ENCODE measurements around the gene UNC13B. TPM values are rescaled to one million over a fixed set of nuclear protein-coding genes. Genes with fewer than 3 reads are reported as not detected.

The UNC13B gene
- total and polyA plus RNA-seq, 2 of the 8 experiments (the other 6 are each of a cell fraction or from before 2014, with no cell fraction given): 23.1 to 51.7 TPM

GRCh38 chr9:35168963-35169362, 7.2 kb downstream of the UNC13B start:
- Histone ChIP-seq H3K79me2 (ENCODE audit: control insufficient read depth in 1 of 2, insufficient read depth in 2 of 2, low read length in 2 of 2) (peaks cover 0 to 17% of the 10 kb centered on the region in 2 experiments; a peak in 2 of 4 replicates), H3K4ac (replicated peaks; ENCODE audit: insufficient read length, low read depth, low read length) (no peak overlapping the region), H2BK20ac (ENCODE audit: low read length) (no peak overlapping the region), H2BK120ac (replicated peaks; ENCODE audit: low read depth, low read length) (no peak overlapping the region), H3K4me1 (replicated peaks in 1 of 4; ENCODE audit: control insufficient read depth in 3 of 4, insufficient read depth in 4 of 4, low read length in 3 of 4) (no peaks in the 10 kb centered on the region), H4K20me1 (replicated peaks in 1 of 2; ENCODE audit: control insufficient read depth in 1 of 2, insufficient read depth in 2 of 2, low read length in 2 of 2) (peaks cover 0 to 1% of the 10 kb centered on the region in 2 experiments), H3K56ac (replicated peaks; ENCODE audit: insufficient read length, low read depth, low read length) (no peak overlapping the region), H4K91ac (replicated peaks; ENCODE audit: insufficient read length, low read length) (no peak overlapping the region), H3K9ac (replicated peaks in 1 of 4; ENCODE audit: extremely low read depth in 1 of 4, low read depth in 3 of 4, low read length in 3 of 4) (no peak overlapping the region), H4K5ac (ENCODE audit: insufficient read length, low read depth, low read length) (no peak overlapping the region), H3K4me3 (ENCODE audit: extremely low read depth in 1 of 4, insufficient read depth in 2 of 4, low read depth in 3 of 4, low read length in 4 of 4) (no peak overlapping the region), H4K8ac (ENCODE audit: extremely low read depth, insufficient read depth, low read length) (no peak overlapping the region), H3K79me1 (ENCODE audit: low read depth, low read length) (no peaks in the 10 kb centered on the region), H2AK5ac (ENCODE audit: low read depth, low read length) (no peak overlapping the region), H3K27ac (ENCODE audit: low read depth, low read length) (no peak overlapping the region), H3K4me2 (ENCODE audit: insufficient read depth in 1 of 2, low read depth in 2 of 2, low read length in 2 of 2) (no peak overlapping the region), H3K23ac (ENCODE audit: insufficient read length) (no peak overlapping the region), H2BK15ac (ENCODE audit: low read length) (no peak overlapping the region), H3K9me3 (ENCODE audit: insufficient read depth in 2 of 2, low read depth in 1 of 2, low read length in 1 of 2) (no peaks in the 10 kb centered on the region), H3K36me3 (ENCODE audit: control insufficient read depth in 2 of 4, insufficient read depth in 4 of 4, low read length in 3 of 4) (no peaks in the 10 kb centered on the region; a peak in 1 of 8 replicates), H2AFZ (ENCODE audit: low read length) (no peak overlapping the region), H2BK5ac (ENCODE audit: low read depth, low read length) (no peak overlapping the region), H3K27me3 (replicated peaks in 1 of 4; ENCODE audit: control insufficient read depth in 3 of 4, extremely low read depth in 1 of 4, insufficient read depth in 3 of 4, low read length in 3 of 4) (no peaks in the 10 kb centered on the region), H3K18ac (ENCODE audit: extremely low read depth, low read length) (no peak overlapping the region), H2BK12ac (ENCODE audit: low read depth, low read length) (no peak overlapping the region), H3K23me2 (ENCODE audit: low read depth, low read length) (no peaks in the 10 kb centered on the region), H3K14ac (ENCODE audit: insufficient read length) (no peak overlapping the region)
- FAIRE-seq (no peak), DNase-seq (ENCODE audit: low read depth in 1 of 2, low spot score in 2 of 2) (no peak)
- 87% methylated on average over 6 of the region's 6 CpGs; no CpG with 5 or more reads in 1 of the 2 experiments for WGBS, 2 experiments (ENCODE audit: extremely low coverage in 1 of 2, insufficient coverage in 1 of 2, insufficient read length in 1 of 2, insufficient replicate concordance in 2 of 2, low coverage in 1 of 2, low lambda C conversion rate in 2 of 2, missing lambda C conversion rate in 1 of 2)
- POLR2A ChIA-PET (ENCODE audit: partially characterized antibody): no interaction called here
- CTCF ChIA-PET (ENCODE audit: partially characterized antibody): interaction anchor here (0.5 to 1.0 kb wide), 3 partner anchors 16 to 90 kb away, joined by 3 read pairs; no protein-coding TSS in a partner anchor
- TF ChIP-seq ATF2 (IDR thresholded peaks at IDR 0.05; ENCODE audit: low read length): no peak
- TF ChIP-seq SIX5 (IDR thresholded peaks at IDR 0.05; ENCODE audit: low read depth, low read length): no peak
- TF ChIP-seq CTCF (IDR thresholded peaks at IDR 0.05; ENCODE audit: control extremely low read depth in 1 of 3, insufficient read depth in 1 of 3, low read depth in 1 of 3, low read length in 3 of 3): no peak
- TF ChIP-seq TBP (IDR thresholded peaks at IDR 0.05; ENCODE audit: low read depth, low read length): no peak
- TF ChIP-seq TAF7 (optimal IDR thresholded peaks at IDR 0.05; ENCODE audit: borderline replicate concordance, low read depth, low read length): no peak
- TF ChIP-seq POU5F1 (IDR thresholded peaks at IDR 0.05; ENCODE audit: low read depth, low read length): no peak
- TF ChIP-seq KDM4A (IDR thresholded peaks at IDR 0.05; ENCODE audit: low read depth, low read length, severe bottlenecking): no peak
- TF ChIP-seq SP2 (IDR thresholded peaks at IDR 0.05; ENCODE audit: low read length): no peak
- no peak for TF ChIP-seq HDAC2 (IDR thresholded peaks at IDR 0.05; ENCODE audit: borderline replicate concordance in 1 of 2, low read depth in 2 of 2, low read length in 2 of 2)
